ENCODE results near the gene MINDY4. TPM values are rescaled to one million over a fixed set of nuclear protein-coding genes. Genes with fewer than 3 reads are reported as not detected.
"Not testable (repeated sequence)": the region's sequence is repeated elsewhere in the genome, so short reads cannot be mapped to it uniquely, and the experiment has no call there.

The MINDY4 gene
- total RNA-seq, 4 donors from 2014 or later = 11.0 to 30.9 (median 18.9) TPM

DNA sequence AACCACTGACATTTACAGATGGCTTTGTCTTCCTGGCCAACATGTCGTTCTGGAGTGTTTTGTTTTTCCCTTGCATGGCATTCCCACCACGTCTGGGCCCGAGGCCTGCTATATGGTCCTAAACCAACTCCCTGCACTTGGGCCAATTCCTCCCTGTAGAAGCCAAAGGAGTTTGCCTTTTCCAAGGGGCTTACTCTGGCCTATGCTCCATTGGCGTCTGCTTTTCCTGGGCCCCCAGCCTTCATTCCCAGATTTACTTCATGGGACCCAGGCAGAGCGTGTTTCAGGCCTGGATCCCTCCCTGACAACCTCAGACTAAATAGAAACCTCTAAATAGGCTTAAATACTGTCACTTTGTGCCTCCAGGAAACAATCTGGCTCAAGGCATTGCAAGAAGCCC is 60.7 kb downstream of the MINDY4 start:
- DNase-seq (ENCODE audit: low spot score) (no peak), ATAC-seq (ENCODE audit: low FRiP score) (no peak)
- TF ChIP-seq CTCF (IDR thresholded peaks at IDR 0.05) = no peak

DNA sequence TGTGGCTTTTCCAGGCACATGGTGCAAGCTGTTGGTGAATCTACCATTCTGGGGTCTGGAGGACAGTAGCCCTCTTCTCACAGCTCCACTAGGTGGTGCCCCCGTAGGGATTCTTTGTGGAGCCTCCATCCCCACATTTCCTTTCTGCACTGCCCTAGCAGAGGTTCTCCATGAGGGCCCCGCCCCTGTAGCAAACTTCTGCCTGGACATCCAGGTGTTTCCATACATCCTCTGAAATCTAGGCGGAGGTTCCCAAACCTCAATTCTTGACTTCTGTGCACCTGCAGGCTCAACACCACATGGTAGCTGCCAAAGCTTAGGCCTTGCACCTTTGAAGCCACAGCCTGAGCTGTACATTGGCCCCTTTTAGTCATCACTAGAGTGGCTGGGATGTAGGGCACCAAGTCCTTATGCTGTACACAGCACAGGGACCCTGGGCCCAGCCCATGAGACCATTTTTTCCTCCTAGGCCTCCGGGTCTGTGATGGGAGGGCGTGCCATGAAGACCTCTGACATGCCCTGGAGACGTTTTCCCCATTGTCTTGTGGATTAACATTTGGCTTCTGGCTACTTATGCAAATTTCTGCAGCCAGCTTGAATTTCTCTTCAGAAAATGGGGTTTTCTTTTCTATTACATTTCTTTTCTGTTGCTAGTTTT is 62.9 kb downstream of the MINDY4 start:
- DNase-seq (ENCODE audit: low spot score) = not testable (repeated sequence)

GRCh38 chr7:30835396-30835915 is 64.2 kb downstream of the MINDY4 start:
- no peak for ATAC-seq (ENCODE audit: low FRiP score)
- no peak for TF ChIP-seq CTCF (IDR thresholded peaks at IDR 0.05)
- DNase-seq (ENCODE audit: low spot score) = no peak

More for the DNA sequence above, 62.9 kb downstream of the MINDY4 start:
- ATAC-seq (ENCODE audit: low FRiP score) = not testable (repeated sequence)

- DNase-seq (ENCODE audit: low spot score) = no peak
- no peak for ATAC-seq (ENCODE audit: low FRiP score)
- no peak for TF ChIP-seq CTCF (IDR thresholded peaks at IDR 0.05)
Measured at GRCh38 chr7:30836991-30837390, 65.8 kb downstream of the MINDY4 start.

DNA sequence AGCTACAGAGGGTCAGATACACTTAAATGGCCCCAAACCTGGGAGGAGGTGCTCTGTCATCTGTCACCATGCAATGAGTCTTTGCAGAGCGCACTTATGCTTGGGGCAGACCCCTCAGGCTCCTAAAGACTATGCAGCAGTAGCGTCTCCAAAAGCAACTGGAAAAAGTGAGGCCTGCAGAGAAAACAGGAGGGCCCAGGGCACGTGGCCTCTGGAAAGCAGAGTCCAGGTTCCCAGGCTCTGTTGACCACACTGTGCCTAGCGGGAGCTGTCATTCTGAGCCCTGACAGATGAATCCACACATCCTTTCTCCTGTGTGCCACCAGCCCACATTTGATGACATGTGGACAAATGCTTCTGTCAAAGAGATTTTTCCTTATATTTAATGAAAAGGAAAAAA is 66.4 kb downstream of the MINDY4 start:
- ATAC-seq (ENCODE audit: low FRiP score) (no peak), DNase-seq (ENCODE audit: low spot score) (no peak)
- no peak for TF ChIP-seq CTCF (IDR thresholded peaks at IDR 0.05)

GRCh38 chr7:30838008-30838407 is 66.8 kb downstream of the MINDY4 start:
- TF ChIP-seq CTCF (IDR thresholded peaks at IDR 0.05) = no peak
- ATAC-seq (ENCODE audit: low FRiP score) = no peak
- DNase-seq (ENCODE audit: low spot score) = no peak

DNA sequence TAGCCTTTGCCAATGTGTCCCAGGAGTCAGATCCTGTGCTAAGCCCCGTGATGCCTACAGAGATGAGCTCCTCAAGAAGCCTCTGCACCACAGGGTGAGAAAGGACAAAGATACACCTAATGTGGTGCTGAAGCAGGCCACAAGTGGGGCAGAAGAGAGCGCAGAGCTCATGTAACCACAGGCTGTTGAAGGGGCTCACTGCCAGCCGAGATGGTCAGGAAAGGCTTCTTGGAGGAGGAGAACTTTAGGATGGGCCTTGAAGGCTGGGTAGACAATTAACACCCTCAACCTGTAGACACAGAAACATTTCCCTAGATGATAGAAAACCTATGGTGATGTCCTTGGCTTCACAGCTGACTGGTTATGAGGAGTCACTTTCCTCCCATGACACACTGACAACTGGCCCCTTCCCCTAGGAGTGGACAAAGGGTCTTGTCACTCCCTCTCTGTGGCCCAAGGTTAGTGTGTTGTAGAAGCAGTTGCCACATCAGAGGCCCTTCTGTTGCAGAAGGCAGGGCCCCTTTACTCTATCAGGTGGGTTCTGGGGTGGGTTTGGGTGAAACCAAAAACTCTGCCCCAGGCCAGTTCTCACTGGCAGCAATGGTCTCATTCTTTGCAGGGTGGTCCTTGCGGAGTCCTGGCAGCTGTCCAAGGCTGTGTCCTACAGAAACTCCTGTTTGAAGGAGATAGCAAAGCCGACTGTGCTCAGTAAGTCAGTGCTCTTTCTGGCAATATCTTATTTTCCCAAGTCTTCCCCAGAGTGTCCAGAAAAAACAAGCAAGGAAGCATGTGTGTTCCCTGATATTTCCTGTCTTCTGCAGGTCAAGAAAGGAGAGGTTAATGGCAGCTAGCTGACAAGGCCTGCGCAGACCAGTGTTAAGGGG is 69.2 kb downstream of the MINDY4 start:
- no peak for DNase-seq (ENCODE audit: low spot score)
- peak; percentile 1 for ATAC-seq (ENCODE audit: low FRiP score)
- TF ChIP-seq CTCF (IDR thresholded peaks at IDR 0.05) = no peak
